ENCODE results near the gene TMBIM4. TPM values are rescaled to one million over a fixed set of nuclear protein-coding genes. Genes with fewer than 3 reads are reported as not detected.

TMBIM4 gene
- total RNA-seq, 1 experiment from 2014 or later: 36.3 TPM

- Histone ChIP-seq H3K4me3 (ENCODE audit: low read length) (no peak overlapping the region), H3K9me2 (replicated peaks; ENCODE audit: low read length) (no peaks in the 10 kb centered on the region), H3K4me1 (ENCODE audit: insufficient read depth, low read length) (no peaks in the 10 kb centered on the region), H3K27me3 (ENCODE audit: low read length) (peaks cover 38% of the 10 kb centered on the region), H3K27ac (ENCODE audit: low read length) (no peak overlapping the region), H3K4me2 (ENCODE audit: low read length) (no peak overlapping the region), H4K20me1 (ENCODE audit: low read length) (no peaks in the 10 kb centered on the region), H3K79me2 (ENCODE audit: low read length) (no peaks in the 10 kb centered on the region), H3K9ac (ENCODE audit: low read length) (no peak overlapping the region), H3K9me3 (ENCODE audit: low read length) (no peaks in the 10 kb centered on the region), H3F3A (ENCODE audit: low read length, unreplicated experiment) (no peaks in the 10 kb centered on the region), H3K36me3 (ENCODE audit: low read depth, low read length) (no peaks in the 10 kb centered on the region), H2AFZ (ENCODE audit: low read length) (no peak overlapping the region)
- no peak for TF ChIP-seq CTCF (conservative IDR thresholded peaks at IDR 0.05; ENCODE audit: low read depth, low read length)
- no peak for TF ChIP-seq EZH2phosphoT487 (IDR thresholded peaks at IDR 0.05; ENCODE audit: borderline replicate concordance, low read length)
- TF ChIP-seq EZH2 (IDR thresholded peaks at IDR 0.05; ENCODE audit: low read length, unreplicated experiment): no peak
- BruUV-seq (replicated peaks): no TSS peak
- CTCF ChIA-PET: no interaction called here
- intact Hi-C loops (cut with micrococcal nuclease): no loop called here
- POLR2A ChIA-PET (ENCODE audit: unreplicated experiment): no interaction called here
- DNase-seq (no peak), ATAC-seq (no peak)
Measured at GRCh38 chr12:66199831-66200509, 30.2 kb upstream of the TMBIM4 start.

GRCh38 chr12:66199141-66199540, 29.3 kb upstream of the TMBIM4 start:
- no TSS peak for BruUV-seq (replicated peaks)
- intact Hi-C loops (cut with micrococcal nuclease): no loop called here
- ATAC-seq: no peak
- Histone ChIP-seq H3K9me3 (ENCODE audit: low read length) (no peaks in the 10 kb centered on the region), H3K9ac (ENCODE audit: low read length) (no peak overlapping the region), H3K9me2 (replicated peaks; ENCODE audit: low read length) (no peaks in the 10 kb centered on the region), H3K4me1 (ENCODE audit: insufficient read depth, low read length) (no peaks in the 10 kb centered on the region), H4K20me1 (ENCODE audit: low read length) (no peaks in the 10 kb centered on the region), H3K4me3 (ENCODE audit: low read length) (no peak overlapping the region), H2AFZ (ENCODE audit: low read length) (no peak overlapping the region), H3K79me2 (ENCODE audit: low read length) (no peaks in the 10 kb centered on the region), H3K27me3 (ENCODE audit: low read length) (peaks cover 33% of the 10 kb centered on the region), H3K4me2 (ENCODE audit: low read length) (no peak overlapping the region), H3K27ac (ENCODE audit: low read length) (no peak overlapping the region), H3F3A (ENCODE audit: low read length, unreplicated experiment) (no peaks in the 10 kb centered on the region), H3K36me3 (ENCODE audit: low read depth, low read length) (no peaks in the 10 kb centered on the region)
- POLR2A ChIA-PET (ENCODE audit: unreplicated experiment): no interaction called here
- DNase-seq: no peak
- TF ChIP-seq CTCF (conservative IDR thresholded peaks at IDR 0.05; ENCODE audit: low read depth, low read length): no peak
- TF ChIP-seq EZH2 (IDR thresholded peaks at IDR 0.05; ENCODE audit: low read length, unreplicated experiment): no peak
- CTCF ChIA-PET: no interaction called here

GRCh38 chr12:66197495-66197921, 27.7 kb upstream of the TMBIM4 start:
- no TSS peak for BruUV-seq (replicated peaks)
- TF ChIP-seq EZH2phosphoT487 (IDR thresholded peaks at IDR 0.05; ENCODE audit: borderline replicate concordance, low read length) (no peak), CTCF (conservative IDR thresholded peaks at IDR 0.05; ENCODE audit: low read depth, low read length) (no peak), EZH2 (IDR thresholded peaks at IDR 0.05; ENCODE audit: low read length, unreplicated experiment) (no peak)

More at GRCh38 chr12:66197495-66197921, 27.7 kb upstream of the TMBIM4 start:
- intact Hi-C loops (cut with micrococcal nuclease): no loop called here
- H3K27ac ChIP-seq (ENCODE audit: low read length): no peak overlapping the region
- no peaks in the 10 kb centered on the region for H3K4me1 ChIP-seq (ENCODE audit: insufficient read depth, low read length)
- H3K36me3 ChIP-seq (ENCODE audit: low read depth, low read length): no peaks in the 10 kb centered on the region
- H3K4me2 ChIP-seq (ENCODE audit: low read length): no peak overlapping the region
- H3F3A ChIP-seq (ENCODE audit: low read length, unreplicated experiment): no peaks in the 10 kb centered on the region
- CTCF ChIA-PET: interaction anchor here (0.7 kb wide), 1 partner anchor 24 kb away, joined by 3 read pairs; no protein-coding TSS in a partner anchor
- POLR2A ChIA-PET (ENCODE audit: unreplicated experiment): no interaction called here
- no peaks in the 10 kb centered on the region for H4K20me1 ChIP-seq (ENCODE audit: low read length)
- H2AFZ ChIP-seq (ENCODE audit: low read length): no peak overlapping the region
- peaks cover 34% of the 10 kb centered on the region for H3K27me3 ChIP-seq (ENCODE audit: low read length)
- DNase-seq (no peak), ATAC-seq (no peak)
- no peak overlapping the region for H3K4me3 ChIP-seq (ENCODE audit: low read length)
- H3K79me2 ChIP-seq (ENCODE audit: low read length): no peaks in the 10 kb centered on the region
- no peaks in the 10 kb centered on the region for H3K9me2 ChIP-seq (replicated peaks; ENCODE audit: low read length)
- H3K9me3 ChIP-seq (ENCODE audit: low read length): no peaks in the 10 kb centered on the region
- no peak overlapping the region for H3K9ac ChIP-seq (ENCODE audit: low read length)

Measured in PC-3 (cell line).